MM.1S (cell line): Measurements from ENCODE around the gene VASH2.
"Not testable (repeated sequence)": the region's sequence is repeated elsewhere in the genome, so short reads cannot be mapped to it uniquely, and the experiment has no call there.

Experiments used
- EZH2phosphoT487 ChIP-seq: fragments of 300-600 bp; sonication (generic); IDR thresholded peaks from 2 replicates; pipeline ENCODE4 v1.6.1; 2018; ENCODE audit warnings: antibody characterized with exemption, low read length
- TF ChIP-seq, protein P1 (sequence below): fragments of 300-600 bp; sonication (generic); IDR thresholded peaks from 2 replicates; pipeline ENCODE4 v1.5.1; 2016; ENCODE audit warnings: antibody characterized with exemption, low read length, mixed read lengths

DNA sequence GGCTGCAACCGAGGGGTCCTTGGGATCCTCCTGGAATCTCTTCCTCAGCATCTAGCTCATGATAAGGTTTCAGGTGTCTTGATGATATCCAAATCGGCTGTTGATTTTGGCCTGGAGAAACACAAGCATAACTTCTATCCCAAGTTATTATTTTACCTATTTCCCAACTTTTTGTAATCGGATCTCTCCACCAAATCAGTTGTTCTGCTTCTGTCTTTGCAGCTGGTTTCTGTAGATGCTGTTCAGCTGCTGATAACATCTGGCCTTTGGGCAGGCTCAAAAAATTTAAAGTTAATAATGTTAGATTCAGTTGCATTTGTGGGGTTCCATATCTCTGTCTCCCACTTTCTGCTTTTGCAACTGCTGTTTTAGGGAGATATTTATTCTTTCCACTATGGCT lies 76.7 kb downstream of the VASH2 start:
- TF ChIP-seq, protein P1, sequence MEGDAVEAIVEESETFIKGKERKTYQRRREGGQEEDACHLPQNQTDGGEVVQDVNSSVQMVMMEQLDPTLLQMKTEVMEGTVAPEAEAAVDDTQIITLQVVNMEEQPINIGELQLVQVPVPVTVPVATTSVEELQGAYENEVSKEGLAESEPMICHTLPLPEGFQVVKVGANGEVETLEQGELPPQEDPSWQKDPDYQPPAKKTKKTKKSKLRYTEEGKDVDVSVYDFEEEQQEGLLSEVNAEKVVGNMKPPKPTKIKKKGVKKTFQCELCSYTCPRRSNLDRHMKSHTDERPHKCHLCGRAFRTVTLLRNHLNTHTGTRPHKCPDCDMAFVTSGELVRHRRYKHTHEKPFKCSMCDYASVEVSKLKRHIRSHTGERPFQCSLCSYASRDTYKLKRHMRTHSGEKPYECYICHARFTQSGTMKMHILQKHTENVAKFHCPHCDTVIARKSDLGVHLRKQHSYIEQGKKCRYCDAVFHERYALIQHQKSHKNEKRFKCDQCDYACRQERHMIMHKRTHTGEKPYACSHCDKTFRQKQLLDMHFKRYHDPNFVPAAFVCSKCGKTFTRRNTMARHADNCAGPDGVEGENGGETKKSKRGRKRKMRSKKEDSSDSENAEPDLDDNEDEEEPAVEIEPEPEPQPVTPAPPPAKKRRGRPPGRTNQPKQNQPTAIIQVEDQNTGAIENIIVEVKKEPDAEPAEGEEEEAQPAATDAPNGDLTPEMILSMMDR: not testable (repeated sequence)
- not testable (repeated sequence) for TF ChIP-seq EZH2phosphoT487
